ENCODE measurements around the gene GDPD4. TPM values are rescaled to one million over a fixed set of nuclear protein-coding genes. Genes with fewer than 3 reads are reported as not detected.

The GDPD4 gene
- total RNA-seq, 4 donors from 2014 or later = 0.07 to 1.2 TPM; not detected in 2

- intact Hi-C loops (cut with DNase I; ENCODE audit: low total_unique reads) = no loop called here
- H3K27me3 ChIP-seq = no peaks in the 10 kb centered on the region
- H3K9me3 ChIP-seq = no peaks in the 10 kb centered on the region
- H3K27ac ChIP-seq = no peak overlapping the region
- no peak overlapping the region for H3K4me3 ChIP-seq
- no peaks in the 10 kb centered on the region for H3K36me3 ChIP-seq
- no peaks in the 10 kb centered on the region for H3K4me1 ChIP-seq
- TF ChIP-seq POLR2A (IDR thresholded peaks at IDR 0.05) = no peak
- TF ChIP-seq, protein P1, sequence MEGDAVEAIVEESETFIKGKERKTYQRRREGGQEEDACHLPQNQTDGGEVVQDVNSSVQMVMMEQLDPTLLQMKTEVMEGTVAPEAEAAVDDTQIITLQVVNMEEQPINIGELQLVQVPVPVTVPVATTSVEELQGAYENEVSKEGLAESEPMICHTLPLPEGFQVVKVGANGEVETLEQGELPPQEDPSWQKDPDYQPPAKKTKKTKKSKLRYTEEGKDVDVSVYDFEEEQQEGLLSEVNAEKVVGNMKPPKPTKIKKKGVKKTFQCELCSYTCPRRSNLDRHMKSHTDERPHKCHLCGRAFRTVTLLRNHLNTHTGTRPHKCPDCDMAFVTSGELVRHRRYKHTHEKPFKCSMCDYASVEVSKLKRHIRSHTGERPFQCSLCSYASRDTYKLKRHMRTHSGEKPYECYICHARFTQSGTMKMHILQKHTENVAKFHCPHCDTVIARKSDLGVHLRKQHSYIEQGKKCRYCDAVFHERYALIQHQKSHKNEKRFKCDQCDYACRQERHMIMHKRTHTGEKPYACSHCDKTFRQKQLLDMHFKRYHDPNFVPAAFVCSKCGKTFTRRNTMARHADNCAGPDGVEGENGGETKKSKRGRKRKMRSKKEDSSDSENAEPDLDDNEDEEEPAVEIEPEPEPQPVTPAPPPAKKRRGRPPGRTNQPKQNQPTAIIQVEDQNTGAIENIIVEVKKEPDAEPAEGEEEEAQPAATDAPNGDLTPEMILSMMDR (IDR thresholded peaks at IDR 0.05) = no peak
- DNase-seq = no peak
Observed at GRCh38 chr11:77320351-77320750, 18.9 kb upstream of the GDPD4 start.

- intact Hi-C loops (cut with DNase I; ENCODE audit: low total_unique reads) = no loop called here
- H3K27ac ChIP-seq = no peak overlapping the region
- H3K27me3 ChIP-seq = no peaks in the 10 kb centered on the region
- H3K4me1 ChIP-seq = no peaks in the 10 kb centered on the region
- TF ChIP-seq POLR2A (IDR thresholded peaks at IDR 0.05) = no peak
- TF ChIP-seq, protein P1 (IDR thresholded peaks at IDR 0.05) = no peak
- no peak overlapping the region for H3K4me3 ChIP-seq
- no peaks in the 10 kb centered on the region for H3K9me3 ChIP-seq
- no peak for DNase-seq
- H3K36me3 ChIP-seq = no peaks in the 10 kb centered on the region
Observed at GRCh38 chr11:77318600-77318999, 17.1 kb upstream of the GDPD4 start.

GRCh38 chr11:77316733-77317342, 15.4 kb upstream of the GDPD4 start:
- H3K27ac ChIP-seq = no peak overlapping the region

DNA sequence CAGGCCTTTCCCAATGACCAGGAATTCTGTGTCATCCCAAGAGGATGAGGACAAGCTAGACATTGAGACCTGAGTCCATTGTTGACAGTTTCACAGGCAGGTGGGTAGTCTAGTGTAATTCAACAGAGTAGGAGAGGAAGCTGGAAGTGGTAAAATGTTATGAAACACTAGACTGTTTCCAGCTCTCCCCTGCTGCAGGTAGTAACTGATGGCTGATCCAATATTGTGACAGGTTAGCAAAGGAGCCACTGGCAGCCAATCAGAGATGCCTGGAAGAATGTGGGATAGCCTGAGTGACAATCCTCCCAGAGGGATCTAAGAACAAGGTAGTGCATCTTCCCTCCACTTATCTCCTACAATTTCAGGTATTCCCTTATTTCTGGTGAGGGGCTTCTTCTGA, 10.6 kb upstream of the GDPD4 start:
- no peaks in the 10 kb centered on the region for H3K36me3 ChIP-seq
- H3K4me3 ChIP-seq = no peak overlapping the region
- intact Hi-C loops (cut with DNase I; ENCODE audit: low total_unique reads) = no loop called here

More at GRCh38 chr11:77316733-77317342, 15.4 kb upstream of the GDPD4 start:
- H3K27me3 ChIP-seq = no peaks in the 10 kb centered on the region
- no peaks in the 10 kb centered on the region for H3K4me1 ChIP-seq
- TF ChIP-seq POLR2A (IDR thresholded peaks at IDR 0.05) = no peak
- TF ChIP-seq, protein P1 (IDR thresholded peaks at IDR 0.05) = no peak
- no peaks in the 10 kb centered on the region for H3K36me3 ChIP-seq
- intact Hi-C loops (cut with DNase I; ENCODE audit: low total_unique reads) = no loop called here
- no peaks in the 10 kb centered on the region for H3K9me3 ChIP-seq
- DNase-seq = no peak
- no peak overlapping the region for H3K4me3 ChIP-seq

GRCh38 chr11:77311701-77312100, 10.2 kb upstream of the GDPD4 start:
- H3K27ac ChIP-seq = no peak overlapping the region
- intact Hi-C loops (cut with DNase I; ENCODE audit: low total_unique reads) = no loop called here
- H3K36me3 ChIP-seq = no peaks in the 10 kb centered on the region
- H3K27me3 ChIP-seq = no peaks in the 10 kb centered on the region
- no peak overlapping the region for H3K4me3 ChIP-seq
- H3K4me1 ChIP-seq = no peaks in the 10 kb centered on the region
- no peak for DNase-seq
- no peak for TF ChIP-seq POLR2A (IDR thresholded peaks at IDR 0.05)
- TF ChIP-seq, protein P1 (IDR thresholded peaks at IDR 0.05) = no peak
- H3K9me3 ChIP-seq = no peaks in the 10 kb centered on the region

More for the DNA sequence above, 10.6 kb upstream of the GDPD4 start:
- no peaks in the 10 kb centered on the region for H3K9me3 ChIP-seq
- no peaks in the 10 kb centered on the region for H3K27me3 ChIP-seq
- TF ChIP-seq POLR2A (IDR thresholded peaks at IDR 0.05) = no peak
- TF ChIP-seq, protein P1 (IDR thresholded peaks at IDR 0.05) = no peak
- no peak for DNase-seq
- H3K4me1 ChIP-seq = no peaks in the 10 kb centered on the region
- no peak overlapping the region for H3K27ac ChIP-seq

Data from uterus (tissue), 4 donors.